Hair follicular keratinocyte (primary cell): Measurements from ENCODE around the gene LRFN2. TPM values are rescaled to one million over a fixed set of nuclear protein-coding genes. Genes with fewer than 3 reads are reported as not detected.

Source experiments
- total RNA-seq: library from RNA; depleted of rRNA; stranded (reverse); fragments of >200 nt; gene quantifications from 2 replicates; pipeline ENCODE4 v1.2.3, GENCODE V29; 2015

LRFN2 gene
- 0.04 TPM in 1 of 2 replicates, not detected in the other for total RNA-seq

DNA sequence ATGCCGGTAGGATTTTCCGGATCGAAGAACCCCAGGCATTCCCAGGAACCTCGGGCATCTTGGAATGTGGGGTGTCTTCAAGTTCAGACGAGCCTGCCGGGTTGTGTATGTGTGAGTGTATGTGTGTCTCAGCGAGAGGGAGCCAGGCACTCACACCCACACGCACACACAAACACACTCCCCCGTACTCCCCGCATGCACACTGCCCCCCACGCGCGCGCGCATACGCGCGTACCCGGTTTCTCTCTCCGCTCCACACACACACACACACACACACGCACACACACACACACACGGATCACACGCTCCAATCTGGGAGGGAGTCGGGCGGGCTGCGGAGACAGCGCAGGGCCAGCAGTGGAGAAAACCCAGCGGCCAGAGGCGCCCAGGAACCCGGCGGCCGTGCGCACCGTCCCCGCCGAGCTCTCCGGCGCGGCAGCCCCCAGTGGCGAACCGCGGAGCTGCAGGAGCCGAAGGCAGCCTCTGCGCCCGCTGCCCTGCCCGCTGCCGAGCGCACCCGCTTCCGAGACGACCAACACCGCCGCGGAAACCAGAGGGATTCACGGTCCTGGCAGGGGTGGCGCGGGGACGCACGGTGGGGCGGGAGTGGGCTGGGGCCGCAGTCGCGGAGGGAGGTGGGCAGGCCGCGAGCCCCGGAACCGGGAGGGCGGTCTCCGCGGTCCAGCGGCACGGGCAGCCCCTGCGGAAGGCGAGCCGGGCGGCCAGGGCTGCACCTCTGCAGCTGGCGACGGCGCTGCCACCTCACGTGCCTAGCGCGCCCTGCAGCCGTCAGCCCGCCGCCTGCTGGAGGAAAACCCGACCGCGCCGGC lies at the start of gene LRFN2:
TSS of gene LRFN2 (minus strand) at position 125 of the 830 bp plus-strand sequence.

